ENCODE results near the gene COL26A1.

GRCh38 chr7:101517304-101517703 lies 154.6 kb downstream of the COL26A1 start:
- TF ChIP-seq CTCF (IDR thresholded peaks at IDR 0.05; ENCODE audit: insufficient read depth, low read length) = no peak
- TF ChIP-seq POLR2AphosphoS5 (IDR thresholded peaks at IDR 0.05; ENCODE audit: low read depth) = no peak
- no peak for TF ChIP-seq GABPA (IDR thresholded peaks at IDR 0.05; ENCODE audit: low read depth)
